ENCODE results near the gene SERINC3. TPM values are rescaled to one million over a fixed set of nuclear protein-coding genes. Genes with fewer than 3 reads are reported as not detected.

The SERINC3 gene
- total and polyA plus RNA-seq, 2 of the 13 experiments (the other 11 are each of a cell fraction or from before 2014, with no cell fraction given): 82.0 to 226 TPM

- Histone ChIP-seq H3K36me3 (replicated peaks in 1 of 2; ENCODE audit: control insufficient read depth in 1 of 2, insufficient read depth in 2 of 2, low read length in 2 of 2) (peaks cover 6 to 26% of the 10 kb centered on the region in 2 experiments; a peak in 4 of 5 replicates), H4K20me1 (ENCODE audit: insufficient read depth, low read length) (peaks cover 44% of the 10 kb centered on the region), H3K9ac (ENCODE audit: insufficient read depth, low read depth, low read length) (no peak overlapping the region), H3K4me1 (ENCODE audit: insufficient read depth, low read length) (peaks cover 35% of the 10 kb centered on the region), H3K4me3 (replicated peaks in 1 of 3; ENCODE audit: insufficient read depth in 1 of 3, low read depth in 2 of 3, low read length in 3 of 3) (no peak overlapping the region), H3K4me2 (ENCODE audit: low read depth, low read length) (no peak overlapping the region), H3K9me3 (ENCODE audit: low read length) (no peaks in the 10 kb centered on the region), H3K79me2 (ENCODE audit: insufficient read depth, low read length) (peaks cover 73% of the 10 kb centered on the region), H3K27me3 (ENCODE audit: control insufficient read depth in 1 of 2, insufficient read depth in 2 of 2, low read length in 2 of 2) (no peaks in the 10 kb centered on the region; a peak in 1 of 5 replicates), H3K27ac (ENCODE audit: extremely low read length, insufficient read depth, low read length) (no peak overlapping the region), H2AFZ (ENCODE audit: low read length) (no peak overlapping the region)
- POLR2A ChIA-PET: interaction anchor here (0.9 to 2.2 kb wide), 2 partner anchors 11 to 13 kb away, joined by 3 to 6 read pairs; no protein-coding TSS in a partner anchor
- WGBS (ENCODE audit: low lambda C conversion rate): 89% methylated on average over 7 of the region's 7 CpGs
- CTCF ChIA-PET (ENCODE audit: low intra/inter-chr PET ratio, low total read pairs): no interaction called here
- BruUV-seq (replicated peaks): no TSS peak
- FAIRE-seq (no peak), ATAC-seq (no peak), DNase-seq (ENCODE audit: low spot score) (no peak)
- intact Hi-C loops (cut with micrococcal nuclease; ENCODE audit: unreplicated experiment): no loop called here
- in situ Hi-C loops (cut with HindIII; ENCODE audit: extremely low pct_ligation_motif_present, low pct_unique_long_range_greater_than_20kb): no loop called here
- TF ChIP-seq KAT8 (CRISPR knock-in tag; IDR thresholded peaks at IDR 0.05) (no peak), ZNF710 (CRISPR knock-in tag; IDR thresholded peaks at IDR 0.05; ENCODE audit: borderline replicate concordance) (no peak)
Measured at GRCh38 chr20:44516491-44516890, 5.4 kb downstream of the SERINC3 start.

- H4K20me1 ChIP-seq (ENCODE audit: insufficient read depth, low read length): peaks cover 18% of the 10 kb centered on the region; the same call in 1 of the 2 replicates
Measured at GRCh38 chr20:44513871-44514270, 8.0 kb downstream of the SERINC3 start.

More at GRCh38 chr20:44513871-44514270, 8.0 kb downstream of the SERINC3 start:
- no peak overlapping the region for H3K4me2 ChIP-seq (ENCODE audit: low read depth, low read length)
- H3K9me3 ChIP-seq (ENCODE audit: low read length): no peaks in the 10 kb centered on the region
- intact Hi-C loops (cut with micrococcal nuclease; ENCODE audit: unreplicated experiment) (no loop called here), in situ Hi-C loops (cut with HindIII; ENCODE audit: extremely low pct_ligation_motif_present, low pct_unique_long_range_greater_than_20kb) (no loop called here)
- 93% methylated on average over 10 of the region's 10 CpGs for WGBS (ENCODE audit: low lambda C conversion rate)
- H3K9ac ChIP-seq (ENCODE audit: insufficient read depth, low read depth, low read length): no peak overlapping the region
- no peak for FAIRE-seq
- BruUV-seq (replicated peaks): no TSS peak
- POLR2A ChIA-PET: interaction anchor here (1.1 kb wide), 1 partner anchor 9 kb away, joined by 3 read pairs; no protein-coding TSS in a partner anchor
- H3K4me3 ChIP-seq (replicated peaks in 1 of 3; ENCODE audit: insufficient read depth in 1 of 3, low read depth in 2 of 3, low read length in 3 of 3): no peak overlapping the region
- TF ChIP-seq FOXM1 (CRISPR knock-in tag; IDR thresholded peaks at IDR 0.05) (no peak), ZNF431 (CRISPR knock-in tag; IDR thresholded peaks at IDR 0.05; ENCODE audit: borderline replicate concordance, low read depth) (no peak), ZNF672 (CRISPR knock-in tag; IDR thresholded peaks at IDR 0.05) (no peak)
- peaks cover 47% of the 10 kb centered on the region for H3K79me2 ChIP-seq (ENCODE audit: insufficient read depth, low read length)
- no peak overlapping the region for H3K27ac ChIP-seq (ENCODE audit: extremely low read length, insufficient read depth, low read length)
- H3K36me3 ChIP-seq (replicated peaks in 1 of 2; ENCODE audit: control insufficient read depth in 1 of 2, insufficient read depth in 2 of 2, low read length in 2 of 2): peaks cover 24 to 51% of the 10 kb centered on the region in 2 experiments; a peak in 4 of 5 replicates
- CTCF ChIA-PET (ENCODE audit: low intra/inter-chr PET ratio, low total read pairs): no interaction called here
- ATAC-seq: no peak
- peaks cover 11% of the 10 kb centered on the region for H3K4me1 ChIP-seq (ENCODE audit: insufficient read depth, low read length)
- H3K27me3 ChIP-seq (ENCODE audit: control insufficient read depth in 1 of 2, insufficient read depth in 2 of 2, low read length in 2 of 2): no peaks in the 10 kb centered on the region
- no peak overlapping the region for H2AFZ ChIP-seq (ENCODE audit: low read length)
- no peak for DNase-seq (ENCODE audit: low spot score)
